Hematopoietic multipotent progenitor cell treated with erythropoietin and hydrocortisone succinate and interleukin-3 and kit ligand, for 6 days (in vitro differentiated cells): ENCODE data around the gene ZNF543.
"Not testable (repeated sequence)": the region's sequence is repeated elsewhere in the genome, so short reads cannot be mapped to it uniquely, and the experiment has no call there.

Experiments used
- DNase-seq: peaks from one replicate; pipeline ENCODE4 v3.0.0-alpha.2; 2015

The ZNF543 gene

DNA sequence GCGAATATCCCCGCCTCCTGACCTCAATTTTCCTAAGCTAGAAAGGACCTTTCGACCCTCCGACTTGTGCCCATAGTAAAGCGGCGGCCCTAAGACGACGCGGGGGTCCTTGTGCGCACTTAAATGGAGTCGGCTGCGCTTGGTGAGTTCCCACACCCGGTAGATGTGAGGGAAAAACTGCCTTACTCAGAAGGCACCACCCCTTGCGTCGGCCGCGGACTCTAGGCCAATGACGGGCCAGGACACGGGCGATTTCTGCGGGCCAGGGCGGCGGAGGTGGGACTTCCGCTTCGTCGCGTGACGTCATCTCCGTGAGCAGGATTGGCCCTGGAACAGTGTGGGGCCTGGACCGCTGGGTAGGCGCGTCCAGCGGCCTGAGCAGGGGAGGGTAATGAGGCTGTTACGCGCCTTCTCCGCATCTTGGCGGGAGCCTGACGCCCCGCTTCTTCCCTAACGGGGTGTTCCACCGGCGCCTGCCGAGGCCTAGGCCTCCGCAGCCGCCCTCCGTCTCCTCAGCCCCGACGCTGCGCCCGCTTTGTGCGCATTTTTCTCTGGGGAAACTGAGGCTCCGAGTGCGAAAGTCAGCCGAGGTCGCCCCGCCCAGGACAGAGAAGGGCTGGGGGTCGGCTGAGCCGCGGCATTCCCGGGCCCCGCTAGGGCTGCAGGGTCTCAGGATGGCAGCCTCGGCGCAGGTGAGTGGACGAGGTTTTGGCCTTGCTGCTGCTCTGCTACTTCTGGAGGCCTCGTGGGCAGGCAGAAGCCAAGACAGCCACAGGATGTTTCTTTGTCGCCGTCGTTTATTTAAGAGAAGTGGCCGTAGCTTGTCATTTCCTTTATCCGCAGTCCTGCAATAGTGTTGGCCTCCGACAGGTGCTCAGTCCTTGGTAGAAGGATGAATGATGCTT is at the start of gene ZNF543:
Gene ZNF543 (plus strand): TSS at position 293 of the 905 bp plus-strand sequence. CDS start 382 bp downstream, at position 675.
- DNase-seq, result peak; percentile 98

GRCh38 chr19:57271280-57271679 is 49.0 kb upstream of the ZNF543 start:
- no peak for DNase-seq

DNA sequence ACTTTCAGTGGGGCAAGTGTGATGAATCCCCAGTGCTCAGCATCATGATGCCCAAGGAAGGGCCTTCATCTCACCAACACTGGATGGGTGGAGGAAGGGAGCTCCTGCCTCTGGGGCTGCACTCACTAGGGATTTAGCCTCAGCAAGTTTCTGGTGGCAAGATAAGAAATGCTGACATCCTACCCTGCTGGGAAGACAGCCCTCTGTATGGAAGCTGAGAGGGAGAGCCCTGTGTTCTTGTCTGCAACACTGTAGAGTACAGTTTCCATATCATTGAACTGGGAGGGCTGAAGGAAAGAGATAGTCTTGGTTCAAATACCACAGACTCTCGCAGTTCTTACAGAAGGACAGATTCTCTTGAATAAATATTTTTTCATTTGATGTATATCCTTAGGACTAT is 47.3 kb upstream of the ZNF543 start:
- DNase-seq, result peak; percentile 44

GRCh38 chr19:57276430-57276829 is 43.8 kb upstream of the ZNF543 start:
- DNase-seq, result no peak

- not testable (repeated sequence) for DNase-seq
These were observed 41.8 kb upstream of the ZNF543 start for GRCh38 chr19:57278481-57278880.

- DNase-seq, result peak; percentile 98
These were observed 40.7 kb upstream of the ZNF543 start for GRCh38 chr19:57279418-57280164.

DNA sequence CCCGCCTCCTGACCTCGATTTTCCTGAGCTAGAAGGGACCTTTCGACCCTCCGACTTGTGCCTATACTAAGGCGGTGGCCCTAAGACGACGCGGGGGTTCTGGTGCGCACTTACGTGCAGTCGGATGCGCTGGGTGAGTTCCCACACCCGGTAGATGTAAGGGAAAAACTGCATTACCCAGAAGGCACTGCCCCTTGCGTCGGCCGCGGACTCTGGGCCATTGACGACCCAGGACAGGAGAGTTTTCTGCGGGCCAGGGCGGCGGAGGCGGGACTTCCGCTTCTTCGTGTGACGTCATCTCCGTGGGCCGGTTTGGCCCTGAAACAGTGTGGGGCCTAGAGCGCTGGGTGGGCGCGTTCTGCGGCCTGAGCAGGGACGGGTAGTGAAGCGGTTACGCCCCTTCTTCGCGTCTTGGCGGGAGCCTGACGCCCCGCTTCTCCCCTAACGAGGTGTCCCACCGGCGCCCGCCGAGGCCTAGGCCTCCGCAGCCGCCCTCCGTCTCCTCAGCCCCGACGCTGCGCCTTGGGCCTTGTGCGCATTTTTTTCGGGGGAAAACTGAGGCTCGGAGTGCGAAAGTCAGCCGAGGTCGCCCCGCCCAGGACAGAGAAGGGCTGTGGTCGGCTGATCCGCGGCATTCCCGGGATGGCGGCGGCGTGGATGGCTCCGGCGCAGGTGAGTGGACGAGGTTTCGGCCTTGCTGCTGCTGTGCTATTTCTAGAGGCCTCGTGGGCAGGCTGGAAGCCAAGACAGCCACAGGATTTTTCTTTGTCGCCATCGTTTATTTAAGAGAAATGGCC is 39.9 kb upstream of the ZNF543 start, which contains the start of gene ZNF460:
Gene ZNF460 (plus strand): TSS at position 321 of the 797 bp plus-strand sequence. CDS start 322 bp downstream, at position 643.
- DNase-seq, result peak; percentile 98

GRCh38 chr19:57280962-57281400 is 39.3 kb upstream of the ZNF543 start:
- DNase-seq, result peak; percentile 64

DNA sequence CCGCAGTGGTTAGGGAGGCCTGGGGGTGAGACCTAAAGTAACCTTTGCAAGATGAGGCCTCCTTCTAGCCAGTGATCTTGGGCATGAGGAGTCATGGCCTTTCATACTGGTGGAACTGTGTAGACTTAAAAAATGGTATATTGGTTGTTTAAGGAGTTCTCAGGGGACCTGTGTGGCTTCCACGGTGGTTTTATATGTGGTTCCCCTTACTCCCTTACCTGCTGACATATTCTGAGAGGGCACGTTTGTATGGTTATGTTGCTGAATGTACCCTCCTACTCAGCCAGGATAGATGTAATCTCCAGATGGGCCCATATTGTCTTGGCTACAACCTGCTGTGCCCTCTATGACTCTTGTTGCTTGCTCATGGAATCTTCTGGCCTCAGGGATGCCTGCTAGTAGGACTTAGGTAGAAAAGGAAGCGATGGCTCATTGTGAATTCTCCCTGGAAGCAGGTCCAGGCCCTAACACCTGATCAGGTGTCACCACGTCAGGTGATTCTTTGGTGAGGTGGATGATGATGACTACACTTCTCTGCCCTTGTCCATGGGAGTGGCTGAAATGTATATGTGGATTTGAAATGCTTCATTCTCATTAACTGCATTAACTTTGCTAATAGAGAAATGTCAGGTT is 38.1 kb upstream of the ZNF543 start:
- DNase-seq, result no peak

GRCh38 chr19:57288373-57288772 is 31.9 kb upstream of the ZNF543 start:
- no peak for DNase-seq

DNA sequence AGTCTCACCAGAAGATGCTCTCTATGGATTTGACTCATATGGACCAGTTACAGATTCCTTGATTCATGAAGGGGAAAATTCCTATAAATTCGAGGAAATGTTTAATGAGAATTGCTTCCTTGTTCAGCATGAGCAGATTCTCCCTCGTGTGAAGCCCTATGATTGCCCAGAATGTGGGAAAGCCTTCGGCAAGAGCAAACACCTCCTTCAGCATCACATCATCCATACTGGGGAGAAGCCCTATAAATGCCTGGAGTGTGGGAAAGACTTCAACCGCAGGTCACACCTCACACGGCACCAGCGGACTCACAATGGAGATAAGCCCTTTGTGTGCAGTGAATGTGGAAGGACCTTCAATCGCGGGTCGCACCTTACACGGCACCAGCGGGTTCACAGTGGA is 29.3 kb upstream of the ZNF543 start:
- DNase-seq, result no peak

GRCh38 chr19:57292547-57292946 is 27.7 kb upstream of the ZNF543 start:
- no peak for DNase-seq

- DNase-seq, result no peak
These were observed 26.6 kb upstream of the ZNF543 start for GRCh38 chr19:57293719-57294118.

DNA sequence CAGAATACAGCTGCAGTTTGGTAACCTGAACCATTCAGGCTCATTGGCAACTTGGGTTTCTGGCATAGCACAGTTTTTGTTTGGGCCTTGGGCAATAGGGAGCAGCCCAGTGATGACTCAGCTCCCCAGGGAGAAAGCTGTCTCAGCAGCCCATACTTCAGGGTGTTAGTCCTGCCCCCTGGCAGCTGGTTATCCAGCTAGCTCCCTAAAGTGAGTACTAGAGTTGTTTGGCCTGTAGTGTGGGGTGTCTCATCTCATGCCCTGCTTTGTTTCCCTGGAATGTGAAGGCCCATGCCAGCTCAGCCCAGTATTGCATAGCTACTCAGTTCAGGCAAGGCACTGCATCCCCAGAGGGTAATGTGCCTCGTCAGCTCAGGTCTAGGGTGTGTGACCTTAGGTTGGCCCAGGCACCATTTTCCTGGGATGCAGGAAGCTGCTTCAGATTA is 18.2 kb upstream of the ZNF543 start:
- DNase-seq, result peak; percentile 22

- DNase-seq, result no peak
These were observed 17.4 kb upstream of the ZNF543 start for GRCh38 chr19:57302727-57303401.

DNA sequence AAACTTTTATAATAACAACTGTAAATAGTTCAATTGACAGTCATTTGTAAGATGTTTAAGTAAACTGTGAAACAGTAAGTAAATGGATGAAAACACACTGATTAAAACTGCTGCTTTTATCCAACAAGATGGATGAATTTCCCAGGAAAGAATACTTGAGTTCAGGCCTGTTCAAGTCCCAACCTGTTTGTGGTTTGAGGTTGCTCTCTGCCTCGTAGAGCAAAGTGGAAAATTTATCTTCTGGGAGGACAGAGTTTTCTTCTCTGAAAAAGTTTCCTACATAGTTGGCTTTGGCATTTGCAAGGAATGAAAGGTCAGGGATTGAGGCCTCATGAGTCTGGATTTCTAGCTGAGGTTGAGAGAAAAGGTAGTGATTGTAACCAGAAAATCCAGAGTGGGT is 15.2 kb upstream of the ZNF543 start:
- DNase-seq, result no peak

DNA sequence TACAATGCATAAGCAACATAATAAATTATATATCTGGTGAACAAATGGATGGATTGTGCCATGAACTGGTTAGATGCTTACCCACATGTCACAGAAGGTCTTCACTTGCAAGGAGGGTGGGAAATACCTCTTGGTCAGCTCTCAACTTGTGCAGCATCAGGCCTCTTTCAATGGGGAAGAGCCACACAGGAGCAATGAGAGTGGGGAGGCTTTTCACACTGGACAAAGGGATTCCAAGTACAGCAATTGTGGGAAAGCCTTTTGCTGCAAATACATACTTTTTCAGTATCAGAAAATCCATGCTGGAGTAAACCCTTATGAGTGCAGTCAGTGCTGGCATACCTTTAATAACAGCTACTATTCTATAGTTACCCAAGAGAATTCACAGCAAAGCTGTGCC is 11.8 kb upstream of the ZNF543 start:
- DNase-seq, result no peak

DNA sequence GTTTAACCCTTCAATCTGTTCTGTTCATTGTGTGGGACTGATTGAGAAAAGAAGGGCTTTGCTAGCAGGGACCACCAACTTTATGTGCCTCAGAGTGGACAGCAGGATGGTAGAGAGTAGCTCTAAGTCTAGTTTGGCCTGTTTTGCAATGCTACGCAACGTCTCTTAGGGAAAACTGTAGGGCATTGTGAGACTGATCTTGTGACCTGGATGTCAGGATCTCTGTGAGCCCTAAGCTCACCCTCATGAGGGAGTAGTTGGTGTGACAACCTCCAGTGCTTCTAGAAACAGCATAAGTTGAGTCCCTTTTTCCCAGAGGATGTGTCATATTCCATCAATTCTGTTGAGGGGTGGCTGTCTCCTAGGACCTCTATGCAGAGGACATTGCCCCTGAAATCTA is 9.5 kb upstream of the ZNF543 start:
- DNase-seq, result no peak

DNA sequence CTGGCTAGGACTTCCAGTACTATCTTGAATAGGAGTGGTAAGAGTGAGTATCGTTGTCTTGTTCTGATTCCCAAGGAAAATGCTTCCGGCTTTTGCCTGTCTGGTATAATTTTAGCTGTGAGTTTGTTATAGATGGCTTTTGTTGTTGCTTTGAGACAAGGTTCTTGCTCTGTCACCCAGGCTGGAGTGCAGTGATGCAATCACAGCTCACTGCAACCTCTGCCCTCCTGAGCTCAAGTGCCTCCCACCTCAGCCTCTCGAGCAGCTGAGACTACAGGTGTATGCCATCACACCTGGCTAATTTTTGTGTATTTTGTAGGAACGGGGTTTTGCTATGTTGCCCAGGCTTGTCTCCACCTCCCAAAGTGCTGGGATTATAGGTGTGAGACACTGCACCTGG is 6.1 kb upstream of the ZNF543 start:
- DNase-seq, result no peak

- DNase-seq, result no peak
These were observed 2.8 kb upstream of the ZNF543 start for GRCh38 chr19:57317503-57317902.

DNA sequence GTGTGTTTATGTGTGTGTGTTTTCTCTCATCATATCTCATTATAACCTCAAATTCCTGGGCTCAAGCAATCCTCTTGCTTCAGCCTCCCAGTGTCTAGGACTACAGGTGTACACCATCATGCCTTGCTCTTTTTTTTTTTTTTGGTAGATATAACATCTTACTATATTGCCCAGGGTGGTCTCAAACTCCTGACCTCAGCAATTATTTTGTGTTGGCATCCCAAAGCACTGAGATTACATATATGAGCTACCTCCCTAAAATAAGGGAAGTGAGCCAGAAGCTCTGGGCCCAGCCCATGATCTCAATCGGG is 448 bp upstream of the ZNF543 start:
- DNase-seq, result no peak

DNA sequence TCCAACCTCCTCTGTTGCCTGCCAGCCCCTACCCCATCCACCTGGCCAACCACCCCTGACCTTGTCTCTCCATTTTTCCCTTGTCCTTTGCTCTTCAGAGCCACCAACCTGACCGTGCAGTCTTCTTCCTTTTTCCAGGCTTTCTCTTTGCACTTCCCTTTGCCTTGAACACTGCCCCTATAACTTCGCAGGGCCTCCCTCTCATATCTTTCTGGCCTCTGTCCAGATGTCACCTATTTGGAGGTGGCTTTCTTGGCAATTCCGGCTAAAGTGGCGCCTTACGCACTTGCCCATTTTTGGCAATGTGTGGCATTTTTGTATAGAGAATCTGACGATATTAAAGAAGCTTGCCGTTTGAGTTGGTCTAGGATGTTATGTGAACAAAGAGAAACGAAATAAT is 844 bp downstream of the ZNF543 start:
- peak; percentile 17 for DNase-seq
